ENCODE data around the gene FASLG.
"Not testable (repeated sequence)": the region's sequence is repeated elsewhere in the genome, so short reads cannot be mapped to it uniquely, and the experiment has no call there.

FASLG gene, protein sequence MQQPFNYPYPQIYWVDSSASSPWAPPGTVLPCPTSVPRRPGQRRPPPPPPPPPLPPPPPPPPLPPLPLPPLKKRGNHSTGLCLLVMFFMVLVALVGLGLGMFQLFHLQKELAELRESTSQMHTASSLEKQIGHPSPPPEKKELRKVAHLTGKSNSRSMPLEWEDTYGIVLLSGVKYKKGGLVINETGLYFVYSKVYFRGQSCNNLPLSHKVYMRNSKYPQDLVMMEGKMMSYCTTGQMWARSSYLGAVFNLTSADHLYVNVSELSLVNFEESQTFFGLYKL

DNA sequence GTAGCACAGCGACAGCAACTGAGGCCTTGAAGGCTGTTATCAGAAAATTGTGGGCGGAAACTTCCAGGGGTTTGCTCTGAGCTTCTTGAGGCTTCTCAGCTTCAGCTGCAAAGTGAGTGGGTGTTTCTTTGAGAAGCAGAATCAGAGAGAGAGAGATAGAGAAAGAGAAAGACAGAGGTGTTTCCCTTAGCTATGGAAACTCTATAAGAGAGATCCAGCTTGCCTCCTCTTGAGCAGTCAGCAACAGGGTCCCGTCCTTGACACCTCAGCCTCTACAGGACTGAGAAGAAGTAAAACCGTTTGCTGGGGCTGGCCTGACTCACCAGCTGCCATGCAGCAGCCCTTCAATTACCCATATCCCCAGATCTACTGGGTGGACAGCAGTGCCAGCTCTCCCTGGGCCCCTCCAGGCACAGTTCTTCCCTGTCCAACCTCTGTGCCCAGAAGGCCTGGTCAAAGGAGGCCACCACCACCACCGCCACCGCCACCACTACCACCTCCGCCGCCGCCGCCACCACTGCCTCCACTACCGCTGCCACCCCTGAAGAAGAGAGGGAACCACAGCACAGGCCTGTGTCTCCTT lies at the start of gene FASLG:
Gene FASLG (plus strand): TSS at position 233 of the 583 bp plus-strand sequence. CDS start 99 bp downstream, at position 332.
- no peak for DNase-seq (ENCODE audit: low read depth)

DNA sequence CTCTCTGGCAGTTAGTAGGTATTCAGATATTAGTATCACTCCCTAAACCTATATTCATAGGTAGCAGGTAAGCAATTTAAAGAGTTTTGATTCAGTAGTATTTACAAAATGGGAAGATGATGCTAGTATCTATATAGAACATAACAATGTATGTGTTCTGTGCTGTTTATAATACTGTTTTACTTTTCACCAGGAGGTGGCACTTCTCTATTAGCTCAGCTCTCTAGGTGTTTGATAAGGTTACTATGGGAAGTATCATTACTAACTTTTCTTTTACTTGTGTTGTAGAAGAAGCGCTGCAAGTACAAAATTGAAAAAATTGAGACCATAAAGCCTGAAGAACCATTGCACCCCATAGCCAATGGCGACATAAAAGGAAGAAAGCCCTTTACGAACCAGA lies 49.4 kb upstream of the FASLG start:
- no peak for DNase-seq (ENCODE audit: low read depth)

DNA sequence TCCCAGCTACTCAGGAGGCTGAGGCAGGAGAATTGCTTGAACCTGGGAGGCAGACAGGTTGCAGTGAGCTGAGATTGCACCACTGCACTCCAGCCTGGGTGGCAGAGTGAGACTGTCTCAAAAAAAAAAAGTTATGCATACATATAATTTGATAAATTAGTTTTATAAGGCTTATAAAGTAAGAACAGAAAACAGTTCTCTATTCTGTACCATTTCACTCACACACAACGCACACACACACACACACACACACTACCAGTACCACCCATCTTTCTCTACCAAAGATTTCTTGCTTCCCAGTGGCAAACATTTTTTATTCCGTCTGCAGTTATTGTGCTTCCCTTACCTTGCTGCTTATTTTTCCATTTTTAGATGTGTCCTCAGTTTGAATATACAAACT lies 46.4 kb upstream of the FASLG start:
- no peak for DNase-seq (ENCODE audit: low read depth)

DNA sequence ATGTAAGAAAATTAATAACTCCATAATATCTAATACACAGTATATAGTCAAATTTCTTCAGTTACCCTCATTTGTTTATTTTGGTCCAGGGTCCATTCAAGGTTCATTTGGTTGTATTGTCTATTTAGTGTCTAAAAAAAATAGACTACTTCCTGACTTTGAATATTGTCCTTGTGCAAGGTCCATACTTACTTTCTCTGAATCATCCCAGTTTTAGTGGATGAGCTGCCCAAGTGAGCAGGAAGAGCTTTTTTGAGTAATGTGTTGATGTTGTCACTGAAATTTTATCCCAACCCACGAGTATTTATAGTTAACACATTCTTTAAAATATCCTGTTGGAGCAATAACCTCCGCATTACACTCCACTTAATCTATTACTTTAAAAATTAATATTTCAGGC lies 45.6 kb upstream of the FASLG start:
- DNase-seq (ENCODE audit: low read depth) = no peak

DNA sequence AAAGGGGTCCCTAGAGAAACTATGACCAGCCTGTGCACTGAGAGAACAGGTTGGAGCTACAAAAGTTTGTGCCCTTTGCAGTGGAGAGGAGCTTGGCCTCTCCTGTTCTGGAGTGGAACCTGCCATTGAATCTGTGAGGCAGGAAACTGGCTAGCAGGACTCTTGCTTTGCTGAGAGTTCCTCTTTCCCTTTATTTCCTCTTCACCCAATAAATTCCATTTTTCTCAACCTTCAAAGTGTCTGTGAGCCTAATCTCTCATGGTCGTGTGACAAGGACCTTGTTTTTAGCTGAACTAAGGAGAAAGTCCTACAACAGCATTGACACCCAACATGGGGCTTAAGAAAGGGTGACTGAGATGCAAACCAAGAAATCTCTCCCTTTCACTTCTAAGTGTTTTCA lies 42.7 kb upstream of the FASLG start:
- no peak for DNase-seq (ENCODE audit: low read depth)

DNA sequence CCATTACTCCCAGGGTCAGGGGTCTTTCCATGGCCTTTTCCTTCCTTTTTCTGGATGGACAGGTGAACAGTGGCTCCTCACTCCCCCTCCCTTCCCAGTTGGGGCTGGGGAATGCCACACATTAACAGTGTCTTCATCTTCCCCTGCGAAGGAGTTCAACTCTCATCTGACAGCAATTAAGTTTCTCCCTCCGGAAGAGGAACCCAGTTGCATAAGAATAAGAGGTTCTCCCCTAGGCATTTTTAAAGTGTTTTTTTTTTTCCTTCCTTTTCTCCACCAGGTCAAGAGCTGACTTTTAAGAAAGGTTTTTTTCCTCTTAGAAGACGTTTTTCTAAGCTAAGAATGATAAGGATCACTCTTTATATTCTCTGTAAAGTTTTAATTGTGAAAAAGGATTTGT lies 42.3 kb upstream of the FASLG start:
- DNase-seq (ENCODE audit: low read depth) = no peak

DNA sequence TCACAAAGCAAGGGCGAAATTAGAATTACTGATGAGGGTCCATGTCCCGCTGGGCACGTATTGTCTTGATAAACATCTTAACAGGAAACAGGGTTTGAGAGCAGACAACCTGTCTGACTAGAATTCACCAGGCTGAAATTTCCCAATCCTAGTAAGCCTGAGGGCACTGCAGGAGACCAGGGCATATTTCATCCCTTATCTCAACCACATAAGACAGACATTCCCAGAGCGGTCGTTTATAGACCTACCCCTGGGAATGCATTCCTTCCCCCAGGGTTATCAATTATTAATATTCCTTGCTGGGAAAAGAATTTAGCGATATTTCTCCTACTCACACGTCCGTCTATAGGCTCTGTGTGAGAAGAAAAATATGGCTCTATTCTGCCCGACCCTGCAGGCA lies 38.3 kb upstream of the FASLG start:
- not testable (repeated sequence) for DNase-seq (ENCODE audit: low read depth)

DNA sequence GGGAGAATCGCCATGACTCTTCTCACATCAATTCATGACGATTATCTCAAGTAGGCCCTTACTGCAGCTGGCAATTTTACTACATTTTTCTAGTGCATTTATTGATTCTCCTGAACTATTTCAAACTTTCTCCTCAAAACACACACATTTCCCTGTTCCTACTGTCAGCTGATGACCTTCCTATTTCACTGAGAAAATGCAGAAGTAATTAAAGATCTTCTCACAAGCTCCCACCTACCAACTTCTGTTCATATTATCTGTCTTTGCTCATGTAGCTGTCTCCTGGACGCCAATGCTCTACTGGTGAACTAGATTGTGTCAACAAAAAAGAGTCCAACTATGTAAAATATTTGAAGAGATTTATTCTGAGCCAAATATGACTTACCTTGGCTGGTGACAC lies 36.4 kb upstream of the FASLG start:
- no peak for DNase-seq (ENCODE audit: low read depth)

DNA sequence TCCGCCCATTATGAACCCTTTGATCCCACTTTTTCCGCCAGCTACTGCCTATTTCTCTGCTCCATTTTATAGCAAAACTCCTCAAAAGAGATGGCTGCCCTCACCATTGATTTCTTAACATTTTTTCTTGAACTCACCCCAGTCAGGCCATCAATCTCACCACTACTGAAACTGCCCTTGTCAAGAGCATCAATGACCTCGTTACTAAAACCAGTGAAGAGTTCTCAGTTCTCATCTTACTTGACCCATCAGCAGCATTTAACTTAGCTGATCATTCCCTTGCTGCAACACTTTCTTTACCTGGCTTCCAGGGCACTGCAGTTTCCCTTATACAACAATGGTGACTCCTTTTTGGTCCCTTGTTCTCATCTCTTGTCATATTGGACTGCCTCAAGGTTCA lies 35.2 kb upstream of the FASLG start:
- no peak for DNase-seq (ENCODE audit: low read depth)

DNA sequence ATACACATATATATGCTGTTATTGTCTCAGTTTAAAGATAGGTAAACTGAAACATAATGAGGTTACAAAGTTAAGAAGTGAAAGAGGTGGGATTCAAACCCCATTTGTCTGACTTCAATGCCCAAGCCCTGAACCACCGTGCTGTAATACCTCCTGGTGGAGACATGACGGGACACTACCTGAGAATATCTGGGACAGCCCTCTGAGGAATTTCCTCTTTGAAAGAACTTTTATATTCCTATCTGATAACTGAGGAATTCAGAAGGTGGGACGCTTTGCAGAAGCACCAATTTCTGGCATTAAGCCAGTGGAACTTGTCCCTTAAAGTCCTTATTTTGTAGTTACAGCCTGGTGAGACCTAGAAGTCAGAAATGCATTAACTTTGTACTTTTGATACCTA lies 32.1 kb upstream of the FASLG start:
- no peak for DNase-seq (ENCODE audit: low read depth)

DNA sequence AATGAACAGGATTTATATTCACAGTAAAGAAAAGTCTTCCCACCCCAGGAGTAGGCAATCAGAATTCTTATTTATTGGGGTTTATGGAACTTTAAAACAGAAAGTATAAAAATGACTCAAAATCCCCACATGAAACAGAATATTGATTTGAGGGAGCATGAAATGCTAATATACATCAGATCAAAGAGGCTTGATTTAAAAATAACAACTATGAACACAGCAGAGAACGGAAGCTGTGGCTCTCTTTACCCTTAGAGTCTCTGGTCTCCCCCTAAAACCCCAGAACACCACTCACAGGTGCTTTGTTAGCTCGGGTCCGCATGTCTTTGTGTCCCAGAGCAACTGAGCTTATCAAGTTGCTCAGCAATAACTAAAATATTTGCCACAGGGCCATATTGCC lies 31.2 kb upstream of the FASLG start:
- DNase-seq (ENCODE audit: low read depth) = no peak

DNA sequence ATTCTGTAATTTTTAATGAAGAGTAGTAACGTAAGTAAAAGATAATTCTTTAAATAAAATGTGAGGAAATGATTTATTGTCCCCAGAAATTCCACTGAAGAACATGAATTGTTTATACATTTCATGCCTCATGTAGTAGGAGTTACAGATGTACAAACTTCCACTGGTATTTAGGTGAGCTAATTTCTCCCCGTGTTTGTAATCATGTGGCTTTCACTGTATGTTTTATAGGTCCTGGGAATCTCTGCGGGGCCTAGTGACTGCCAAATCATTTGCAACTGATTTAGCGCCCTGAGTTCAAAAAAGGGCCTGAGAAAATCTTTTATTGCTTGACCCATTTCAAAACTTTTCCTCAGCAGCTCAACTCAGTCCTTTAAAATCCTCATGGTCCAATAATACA lies 30.5 kb upstream of the FASLG start:
- no peak for DNase-seq (ENCODE audit: low read depth)

DNA sequence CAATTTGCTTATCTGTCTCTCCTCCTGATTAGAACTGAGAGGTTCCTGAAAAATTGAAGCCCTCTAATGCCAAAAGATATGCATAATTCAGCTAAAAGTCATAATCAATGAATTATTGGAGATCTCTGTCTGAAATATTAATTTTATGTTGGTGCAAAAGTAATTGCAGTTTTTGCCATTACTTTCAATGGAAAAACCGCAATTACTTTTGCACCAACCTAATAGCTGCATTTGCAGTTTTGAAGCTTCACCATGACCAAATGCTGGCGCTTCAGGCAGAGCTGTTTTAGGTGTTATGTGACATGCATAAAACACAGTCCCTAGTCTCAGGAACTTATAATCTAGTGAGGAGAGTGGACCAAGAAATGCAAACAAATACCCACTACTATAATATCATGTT lies 29.7 kb upstream of the FASLG start:
- no peak for DNase-seq (ENCODE audit: low read depth)

DNA sequence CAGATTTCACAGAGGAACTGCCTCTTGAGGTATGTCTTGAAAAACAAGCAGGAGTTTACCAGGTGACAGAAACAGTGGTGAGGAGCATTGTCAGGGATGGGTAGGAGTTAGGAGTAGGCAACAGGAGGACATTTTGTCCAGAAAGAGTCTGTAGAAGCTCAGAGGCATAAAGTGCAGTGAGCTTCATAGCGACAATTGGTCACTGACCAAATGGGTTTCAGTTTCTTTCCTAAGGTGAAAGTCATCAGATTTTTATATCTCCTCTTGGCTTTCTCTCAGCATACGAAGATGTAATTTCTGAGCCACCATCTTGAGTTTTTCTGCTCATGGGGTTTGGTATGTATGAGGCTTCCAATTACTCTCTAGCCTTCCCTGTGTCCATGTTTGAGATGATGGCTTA lies 29.3 kb upstream of the FASLG start:
- no peak for DNase-seq (ENCODE audit: low read depth)

DNA sequence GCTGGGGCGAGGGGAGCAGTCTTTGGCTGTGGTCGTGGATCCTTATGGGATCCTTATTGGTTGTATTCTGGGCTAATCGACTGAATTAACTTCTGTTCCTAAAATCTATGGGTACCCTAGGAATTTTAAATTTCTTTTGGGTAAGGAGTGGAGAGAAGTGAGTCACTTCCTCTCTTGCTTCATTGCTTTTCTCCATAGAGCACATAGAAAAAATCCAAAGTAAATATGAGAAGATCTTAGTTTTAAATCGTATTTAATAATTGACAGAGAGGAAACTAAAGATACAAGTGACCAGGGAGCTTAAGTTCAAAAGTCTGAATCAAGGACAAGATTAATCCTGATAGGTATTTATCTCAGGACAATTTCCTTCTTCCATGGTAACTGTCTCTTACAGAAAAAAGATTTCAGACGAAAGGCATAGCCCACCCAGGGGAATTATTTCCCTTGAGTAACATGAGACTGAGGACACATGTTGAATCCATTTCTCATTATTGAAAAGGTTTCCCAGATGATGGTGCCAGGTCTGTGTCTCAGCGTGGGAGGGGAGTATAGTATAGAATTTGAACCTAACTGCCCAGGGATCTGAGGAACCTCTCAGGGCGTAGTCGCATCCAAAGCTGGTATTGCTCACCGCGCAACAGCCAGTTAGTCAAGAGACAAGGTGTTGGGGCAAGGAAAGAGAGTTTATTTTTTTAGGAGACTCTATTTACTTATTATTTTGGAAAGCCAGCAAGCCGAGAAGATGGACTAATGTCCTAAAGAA lies 28.7 kb upstream of the FASLG start:
- no peak for DNase-seq (ENCODE audit: low read depth)

DNA sequence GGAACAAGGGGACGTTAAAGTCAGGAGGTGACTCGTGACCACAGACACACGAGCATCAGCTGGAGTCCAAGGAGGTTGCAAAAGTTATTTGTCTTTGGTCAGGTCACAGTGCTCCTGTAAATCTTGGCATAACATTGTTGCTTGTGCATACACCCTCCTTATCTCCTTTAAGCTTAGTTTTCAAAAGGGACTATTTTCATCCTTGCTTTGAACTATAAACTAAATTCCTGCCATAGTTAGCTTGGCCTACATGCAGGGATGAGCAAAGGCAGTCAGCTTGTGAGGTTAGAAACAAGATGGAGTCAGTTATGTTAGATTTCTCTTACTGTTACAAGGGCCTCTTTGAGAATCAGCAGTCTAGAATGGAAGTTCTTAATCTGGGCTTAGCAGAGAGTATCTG lies 28.0 kb upstream of the FASLG start:
- no peak for DNase-seq (ENCODE audit: low read depth)

DNA sequence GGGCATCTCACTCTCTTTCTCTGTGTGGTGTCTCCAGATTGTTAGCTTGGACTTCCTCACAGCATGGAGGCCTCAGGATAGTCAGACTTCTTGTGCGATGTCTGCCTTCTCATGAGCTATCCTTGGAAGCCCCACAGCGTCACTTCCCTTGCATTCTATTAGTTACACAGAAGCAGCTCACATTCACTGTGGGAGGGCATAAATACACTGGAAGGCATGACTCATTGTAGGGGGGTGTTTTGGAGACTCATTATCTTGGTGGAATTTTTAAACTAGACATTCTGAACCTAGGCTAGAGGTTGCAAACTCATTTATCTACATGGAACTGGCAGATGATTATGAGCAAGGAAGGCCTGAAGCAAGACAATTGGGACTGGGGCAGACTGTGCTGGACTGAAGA lies 21.4 kb upstream of the FASLG start:
- no peak for DNase-seq (ENCODE audit: low read depth)

DNA sequence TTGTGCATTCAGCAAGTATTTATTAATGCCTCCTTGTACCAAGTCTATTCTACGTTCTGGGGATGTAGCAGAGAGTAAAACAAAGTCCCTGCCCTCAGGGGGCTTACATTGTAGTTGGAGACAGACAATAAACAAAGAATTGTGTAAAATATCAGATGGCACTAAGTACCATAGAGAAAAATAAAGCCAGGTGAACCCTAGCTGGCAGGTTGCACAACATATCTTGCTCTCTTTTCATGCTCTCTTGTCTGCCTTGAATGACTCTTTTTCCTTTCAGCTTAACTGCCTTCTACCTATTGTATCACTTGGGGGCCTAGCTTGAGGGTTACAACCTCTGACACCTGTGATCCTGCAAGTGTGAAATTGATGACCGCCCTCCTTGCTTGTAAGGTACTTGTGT lies 20.7 kb upstream of the FASLG start:
- no peak for DNase-seq (ENCODE audit: low read depth)

DNA sequence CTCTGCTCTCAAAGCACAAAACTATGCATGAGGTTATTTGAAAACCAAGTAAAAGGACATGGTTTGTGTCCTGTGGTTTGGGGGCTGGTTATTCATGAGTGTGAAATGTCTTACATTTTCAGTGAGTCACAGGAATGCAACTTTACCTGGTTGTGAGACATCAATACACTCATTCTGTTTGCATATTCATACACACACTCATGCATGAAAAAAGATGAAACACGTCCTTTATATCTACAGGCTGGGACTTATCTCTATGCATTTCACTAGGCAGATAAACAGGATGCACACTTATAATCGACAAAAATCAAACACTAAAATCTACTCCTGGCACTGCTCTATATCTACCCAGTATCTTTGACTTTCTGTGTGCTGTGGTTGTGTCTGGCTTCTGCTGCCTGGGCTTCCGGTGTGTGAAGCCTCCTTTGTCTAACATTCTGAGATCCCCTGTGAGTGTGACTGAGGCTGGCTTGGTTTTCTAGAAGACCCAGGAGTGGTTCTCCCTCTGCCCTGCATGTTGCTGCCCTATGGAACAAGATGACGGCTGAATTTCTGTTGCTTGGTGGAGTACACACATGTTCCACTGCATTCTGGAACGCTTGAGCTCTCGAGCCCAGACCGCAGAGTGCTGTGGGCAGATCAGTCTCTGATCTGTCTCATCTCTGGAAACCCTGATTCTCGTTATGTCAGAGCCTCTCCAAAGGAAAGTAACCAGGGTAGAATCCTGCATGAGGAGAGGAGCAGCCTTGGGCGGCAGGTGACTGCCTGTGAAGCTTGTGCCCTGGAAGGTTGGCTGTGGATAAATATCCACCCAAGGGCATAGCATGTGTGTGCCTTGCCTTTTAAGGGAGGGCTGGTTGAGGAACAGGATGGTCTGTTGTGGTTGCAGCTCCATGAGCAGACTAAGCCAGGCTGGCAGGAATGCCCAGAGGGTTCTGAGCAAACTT lies 19.7 kb upstream of the FASLG start:
- DNase-seq (ENCODE audit: low read depth) = peak; percentile 34

DNA sequence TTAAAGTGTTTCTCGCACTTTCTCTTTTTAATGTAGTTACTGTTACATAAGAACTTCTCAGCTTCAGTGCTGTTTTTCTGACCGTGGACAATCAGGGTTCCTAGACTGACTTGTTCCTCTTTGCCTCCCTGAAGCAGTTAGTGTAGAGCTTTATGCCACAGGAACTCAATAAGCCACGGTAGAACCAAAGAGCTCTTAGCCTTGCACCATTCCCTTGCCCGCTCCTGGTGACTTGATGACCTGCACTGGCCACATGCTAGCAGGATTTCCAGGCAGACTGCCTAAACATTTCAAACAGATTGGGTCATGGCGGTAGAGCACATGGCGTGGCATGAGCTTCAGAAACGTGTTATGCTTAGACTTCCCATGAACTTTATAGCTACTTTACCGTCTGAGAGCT lies 18.8 kb upstream of the FASLG start:
- DNase-seq (ENCODE audit: low read depth) = no peak

DNA sequence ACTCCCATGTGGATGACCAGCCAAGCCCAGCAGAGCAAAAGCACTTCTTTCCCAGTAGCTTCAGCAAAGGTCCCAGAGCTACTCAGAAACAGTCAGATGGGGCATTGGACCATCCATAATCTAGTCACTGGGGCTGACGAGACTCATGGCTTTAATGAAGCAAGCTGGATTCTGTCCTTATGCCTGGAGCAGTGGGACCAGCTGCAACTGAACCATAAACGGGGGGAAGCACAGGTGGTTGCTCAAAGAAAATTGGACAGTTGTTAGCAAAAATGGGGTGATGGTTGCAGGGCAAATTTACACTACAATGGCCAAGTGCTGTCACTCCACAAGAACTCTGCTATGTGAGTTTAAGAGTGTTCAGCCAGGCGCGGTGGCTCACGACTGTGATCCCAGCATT lies 17.4 kb upstream of the FASLG start:
- no peak for DNase-seq (ENCODE audit: low read depth)

DNA sequence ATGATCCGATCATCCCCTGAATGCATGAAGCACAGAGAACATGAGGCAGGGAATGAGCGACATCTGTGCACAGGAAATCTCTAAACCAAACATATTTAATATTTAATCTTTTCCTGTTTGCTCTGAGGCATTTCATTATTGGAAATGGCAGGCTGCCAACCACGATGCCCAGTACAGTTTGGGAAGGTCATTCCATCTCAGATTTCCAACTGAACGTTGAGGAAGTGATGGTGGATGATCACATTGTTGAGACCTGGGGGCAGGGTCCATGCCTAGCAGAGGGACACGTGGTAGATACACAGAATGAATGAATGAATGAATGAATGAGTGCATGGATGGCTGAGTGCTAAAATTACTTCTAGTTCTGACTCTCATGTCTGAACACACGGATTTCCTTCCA lies 15.9 kb upstream of the FASLG start:
- DNase-seq (ENCODE audit: low read depth) = no peak

Data from stimulated activated CD8-positive, alpha-beta memory T cell treated with anti-CD3 and anti-CD28 coated beads, Interleukin-15, amount 100 ng/mL, for 24 hours (primary cell).